HG03060 (cell line): ENCODE results near the gene APH1A.
"Not testable (repeated sequence)": the region's sequence is repeated elsewhere in the genome, so short reads cannot be mapped to it uniquely, and the experiment has no call there.

Experiments
- ATAC-seq: cut with Tn5 transposase; IDR thresholded peaks from one replicate; pipeline ENCODE4 v1.9.1; 2021; ENCODE audit warnings: low read depth, moderate number of reproducible peaks; ENCODE audit not compliant: unreplicated experiment

APH1A gene

DNA sequence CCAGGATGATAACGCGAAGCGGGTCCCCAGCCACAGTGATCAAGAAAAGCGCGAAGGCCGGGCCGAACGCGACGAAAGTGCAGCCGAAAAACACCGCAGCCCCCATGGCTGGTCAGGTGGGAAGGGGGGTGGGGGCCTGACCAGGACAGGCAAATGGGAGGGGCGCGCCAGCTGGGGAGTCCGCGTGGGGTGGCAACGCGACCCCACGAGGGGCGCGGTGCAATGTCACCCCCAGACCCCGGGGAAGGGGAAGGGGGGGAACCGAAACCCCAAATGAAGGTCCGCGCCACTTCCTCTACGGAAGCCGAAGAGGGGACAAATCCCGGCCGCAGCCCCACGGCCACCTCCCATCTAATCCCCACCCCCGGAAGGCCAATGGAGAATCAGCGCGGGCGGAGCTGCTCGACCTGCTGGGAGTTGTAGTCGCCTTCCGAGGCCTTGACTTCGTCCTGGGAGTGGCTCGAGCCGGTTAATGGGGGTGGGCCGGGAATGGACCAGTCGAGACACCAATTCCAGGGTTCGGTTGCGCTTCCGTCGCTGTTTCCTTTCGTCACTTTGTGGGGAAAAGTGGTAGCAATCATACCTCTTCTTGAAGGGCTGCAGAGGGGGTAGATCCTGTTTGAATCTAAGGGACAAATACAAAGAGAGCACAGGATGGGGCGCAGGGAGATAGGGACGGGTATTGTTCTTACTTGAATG, at the start of gene APH1A:
APH1A (minus strand) TSS at position 312 of the 699 bp plus-strand sequence; CDS start at position 106, 206 bp downstream.
- ATAC-seq: peak; percentile 76

DNA sequence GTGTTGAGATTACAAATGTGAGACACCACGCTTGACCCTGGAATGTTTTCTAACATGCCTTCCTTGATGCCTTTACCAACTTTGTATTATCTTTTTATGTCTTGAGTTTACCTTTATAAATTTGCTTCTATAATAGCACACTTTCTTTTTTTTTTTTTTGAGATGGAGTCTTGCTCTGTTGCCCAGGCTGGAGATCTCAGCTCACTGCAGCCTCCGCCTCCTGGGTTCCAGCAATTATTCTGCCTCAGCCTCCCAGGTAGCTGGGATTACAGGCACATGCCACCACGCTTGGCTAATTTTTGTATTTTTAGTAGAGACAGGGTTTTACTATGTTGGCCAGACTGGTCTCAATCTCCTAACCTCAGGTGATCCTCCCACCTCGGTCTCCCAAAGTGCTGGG, 45.9 kb upstream of the APH1A start:
- ATAC-seq: not testable (repeated sequence)

DNA sequence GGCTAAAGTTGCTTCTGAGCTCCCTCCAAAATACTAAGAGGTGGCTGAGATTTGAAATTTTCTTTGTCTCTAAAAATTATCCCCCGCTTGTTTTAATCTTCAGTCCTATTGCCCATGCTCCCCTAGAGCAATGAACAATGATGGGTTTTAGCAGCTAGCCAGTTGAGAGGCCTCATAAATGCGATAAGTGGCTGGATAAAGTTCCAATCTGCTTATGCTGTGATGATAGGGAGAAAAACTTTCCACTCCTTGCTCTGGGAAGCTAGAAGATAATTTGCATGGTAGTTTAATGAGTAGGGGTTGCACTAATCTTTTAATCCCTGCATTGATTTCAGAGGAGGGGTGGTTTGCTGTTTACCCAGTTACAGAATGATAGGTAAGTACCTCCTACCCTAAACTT, 42.9 kb upstream of the APH1A start:
- no peak for ATAC-seq

DNA sequence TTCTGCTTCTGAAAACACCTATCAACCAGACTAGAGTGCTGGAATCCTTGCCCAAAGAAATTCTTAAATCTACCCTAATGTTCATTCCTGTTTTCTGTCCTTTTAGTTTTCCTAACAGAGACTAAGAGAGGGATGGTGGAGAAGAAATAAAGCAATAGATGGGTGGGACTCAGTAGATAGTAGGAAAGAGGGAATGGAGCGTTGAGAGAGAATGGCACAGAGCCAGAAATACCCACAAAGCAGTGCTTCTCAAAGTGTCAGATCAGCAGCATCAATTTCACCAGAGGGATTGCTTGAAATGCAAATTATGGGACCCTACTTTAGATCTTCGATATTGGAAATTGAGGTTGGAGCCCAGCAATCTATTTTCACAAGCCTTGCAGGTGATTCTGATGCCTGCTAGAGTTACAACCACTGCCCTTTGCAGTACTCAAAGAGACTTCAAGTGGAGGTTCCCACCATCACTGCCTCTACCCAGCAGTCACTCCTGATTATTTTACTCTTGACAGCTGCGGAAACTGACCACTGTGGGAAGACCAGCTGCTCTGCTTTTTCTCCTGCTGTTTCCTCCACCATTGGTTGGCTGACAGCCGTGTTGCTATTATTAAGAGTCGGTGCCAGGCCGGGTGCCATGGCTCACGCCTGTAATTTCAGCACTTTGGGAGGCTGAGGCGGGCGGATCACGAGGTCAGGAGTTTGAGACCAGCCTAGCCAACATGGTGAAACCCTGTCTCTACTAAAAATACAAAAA, 41.1 kb upstream of the APH1A start:
- no peak for ATAC-seq

GRCh38 chr1:150308585-150308984, 39.8 kb upstream of the APH1A start:
- ATAC-seq: not testable (repeated sequence)

GRCh38 chr1:150302902-150303301, 34.1 kb upstream of the APH1A start:
- no peak for ATAC-seq

GRCh38 chr1:150302338-150302737, 33.5 kb upstream of the APH1A start:
- no peak for ATAC-seq

DNA sequence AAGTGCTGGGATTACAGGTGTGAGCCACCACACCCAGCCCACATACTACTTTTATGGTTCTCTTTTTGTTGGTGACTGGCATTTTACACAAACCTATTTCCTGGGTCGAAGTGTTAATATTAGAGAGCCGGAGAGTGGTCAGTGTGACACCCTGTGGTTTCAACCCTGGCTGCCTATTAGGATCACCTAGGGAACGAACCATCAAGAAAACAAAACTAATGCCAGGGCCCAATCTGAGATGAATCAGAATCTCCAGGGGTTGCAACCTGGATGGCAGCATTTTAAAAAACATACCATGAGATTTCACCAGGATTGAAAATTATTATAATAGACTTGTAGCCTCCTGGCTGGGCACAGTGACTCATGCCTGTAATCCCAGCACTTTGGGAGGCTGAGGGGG, 30.9 kb upstream of the APH1A start:
- no peak for ATAC-seq

- ATAC-seq: no peak
Measured at GRCh38 chr1:150295476-150295875, 26.7 kb upstream of the APH1A start.

DNA sequence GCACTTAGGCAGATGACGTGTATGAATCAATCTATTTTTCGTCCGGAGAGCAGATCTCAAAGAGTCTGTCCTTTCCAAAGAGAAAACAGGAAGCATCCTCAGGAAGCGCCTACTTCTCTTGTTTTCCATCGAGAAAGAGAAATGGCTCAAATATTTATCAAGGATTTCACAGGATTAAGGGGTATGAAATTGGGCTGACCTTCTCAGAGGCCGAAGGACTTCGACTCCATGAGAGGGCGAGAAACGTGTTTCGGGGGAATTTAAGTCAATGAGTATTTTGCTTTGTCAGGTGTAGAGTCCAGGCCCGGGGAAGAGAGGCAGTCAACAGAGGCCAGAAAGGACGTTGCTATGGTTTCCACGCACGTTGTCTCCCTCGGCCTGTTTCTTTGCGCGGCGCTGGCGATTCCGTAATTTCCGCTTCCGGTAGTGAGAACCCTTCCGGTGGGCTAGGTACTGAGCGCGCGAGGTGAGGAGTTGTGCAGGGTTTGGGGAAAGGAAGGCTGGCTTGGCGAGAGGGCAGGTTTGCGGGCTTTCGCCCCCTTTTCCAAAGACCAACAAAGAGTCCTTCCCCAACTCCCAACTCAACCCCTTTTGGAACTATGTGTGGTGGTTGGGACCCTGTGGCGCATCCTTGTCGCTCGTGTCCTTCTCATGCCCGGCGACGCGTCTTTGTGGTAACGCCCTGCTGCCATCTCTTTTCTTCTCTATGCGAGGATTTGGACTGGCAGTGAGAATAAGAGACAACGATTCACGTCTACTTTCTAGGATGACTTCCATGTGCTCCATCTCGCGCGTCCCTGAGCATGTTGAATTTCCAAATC, 24.8 kb upstream of the APH1A start, which contains the start of gene MRPS21:
MRPS21 (plus strand) TSS at position 429 of the 821 bp plus-strand sequence. CDS start 506 bp downstream, outside the sequence.
- peak; percentile 86 for ATAC-seq

DNA sequence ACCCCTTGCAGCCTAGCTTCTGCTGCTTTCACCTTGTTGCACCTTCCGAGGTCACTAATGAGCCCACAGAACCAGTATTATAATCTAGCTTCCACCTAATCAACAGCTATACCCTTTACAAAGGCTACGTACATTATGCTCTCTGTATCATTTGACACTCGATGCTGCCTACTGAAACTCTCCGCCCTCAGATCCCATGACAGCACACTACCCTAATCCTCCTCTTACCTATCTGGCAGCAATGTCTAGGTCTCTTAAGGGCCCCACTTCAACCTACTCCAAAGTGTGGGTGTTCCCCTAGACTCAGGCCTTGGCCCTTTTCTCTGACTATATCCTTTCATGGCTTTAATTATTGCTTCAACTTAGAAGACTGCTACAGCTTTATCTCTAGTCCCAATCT, 20.0 kb upstream of the APH1A start:
- ATAC-seq: no peak

DNA sequence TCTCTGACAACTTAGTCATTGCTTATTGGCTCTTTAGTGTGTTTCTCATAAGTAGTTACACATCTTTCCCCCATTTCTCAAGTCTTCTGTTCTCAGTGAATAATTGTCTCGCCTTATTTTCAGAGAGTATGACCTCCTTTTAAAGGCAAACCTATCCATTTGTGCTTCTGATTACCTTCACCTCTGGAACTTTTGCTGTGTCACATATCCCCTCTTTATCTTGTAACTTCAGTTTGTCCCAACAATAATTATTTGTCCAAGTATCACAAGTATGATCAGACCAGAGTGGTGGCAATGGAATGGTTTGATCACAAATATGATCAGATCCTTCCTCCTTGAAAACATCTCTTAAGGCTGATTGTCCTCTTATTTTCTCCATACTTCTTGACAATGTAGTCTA, 19.6 kb upstream of the APH1A start:
- no peak for ATAC-seq

GRCh38 chr1:150283260-150283659, 14.4 kb upstream of the APH1A start:
- ATAC-seq: no peak

DNA sequence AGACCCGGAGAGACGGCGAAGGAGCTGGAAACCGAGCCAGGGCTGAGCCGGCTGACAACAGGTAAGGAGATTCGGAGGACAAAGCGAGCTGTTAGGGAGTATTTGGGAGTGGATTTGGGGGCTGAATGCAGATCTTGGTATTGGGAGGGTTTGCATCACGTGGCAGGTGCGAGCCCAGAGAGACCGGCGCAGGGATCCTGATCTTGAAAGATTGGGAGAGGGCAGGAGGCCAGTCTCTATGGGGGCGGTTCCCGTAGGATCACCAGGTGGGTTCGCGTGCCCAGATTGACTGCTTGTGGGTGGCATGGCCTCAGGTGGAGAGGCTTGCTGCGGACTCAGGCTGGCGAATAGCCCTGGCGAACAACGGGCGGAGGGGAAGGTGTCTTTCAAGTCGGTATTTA, 13.7 kb upstream of the APH1A start:
- no peak for ATAC-seq

DNA sequence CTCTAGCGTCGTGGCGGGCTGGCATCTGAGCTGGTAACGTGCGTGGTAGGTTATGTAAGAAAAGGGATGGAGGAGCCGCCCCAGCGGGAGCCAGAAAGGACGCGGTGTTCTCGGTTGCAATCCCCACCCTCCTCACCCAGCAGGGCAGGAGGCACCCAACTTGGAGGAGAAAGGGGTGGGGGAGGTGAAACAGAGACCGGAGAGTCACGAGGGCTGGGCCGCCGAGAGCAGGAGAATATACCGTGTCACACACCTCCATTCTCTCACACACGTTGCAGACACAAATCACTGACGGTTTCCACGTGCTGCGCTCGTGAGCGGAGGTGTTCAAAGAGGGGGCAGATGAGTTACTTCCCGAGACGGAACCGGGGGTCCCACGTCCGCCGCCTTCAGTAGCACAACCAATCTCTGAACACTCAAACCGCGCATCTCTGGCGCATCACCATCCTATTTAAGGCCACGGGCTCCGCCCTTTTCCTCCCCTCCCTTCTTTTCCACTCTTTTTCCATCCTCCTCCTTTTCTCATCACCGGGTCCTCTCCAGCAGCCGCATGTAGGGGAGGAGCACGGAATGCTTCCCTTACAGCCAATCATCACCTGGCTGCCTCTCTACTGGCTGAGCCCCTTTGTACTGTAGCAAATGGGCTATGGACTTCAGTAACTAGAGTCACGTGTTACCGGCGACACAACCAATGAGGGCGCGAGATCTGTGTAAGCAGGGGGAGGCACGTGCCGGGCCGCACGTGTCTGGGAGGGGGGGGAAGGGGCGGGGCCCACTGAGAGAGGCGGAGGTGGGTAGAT, 13.1 kb upstream of the APH1A start, which contains the start of gene CIART:
CIART (plus strand) TSS at position 797 of the 800 bp plus-strand sequence. CDS start 714 bp downstream, outside the sequence.
- ATAC-seq: no peak

GRCh38 chr1:150281221-150281757, 12.5 kb upstream of the APH1A start:
- ATAC-seq: no peak

- ATAC-seq: no peak
Measured at GRCh38 chr1:150280138-150280707, 11.4 kb upstream of the APH1A start.

GRCh38 chr1:150273311-150273710, 4.5 kb upstream of the APH1A start:
- no peak for ATAC-seq

DNA sequence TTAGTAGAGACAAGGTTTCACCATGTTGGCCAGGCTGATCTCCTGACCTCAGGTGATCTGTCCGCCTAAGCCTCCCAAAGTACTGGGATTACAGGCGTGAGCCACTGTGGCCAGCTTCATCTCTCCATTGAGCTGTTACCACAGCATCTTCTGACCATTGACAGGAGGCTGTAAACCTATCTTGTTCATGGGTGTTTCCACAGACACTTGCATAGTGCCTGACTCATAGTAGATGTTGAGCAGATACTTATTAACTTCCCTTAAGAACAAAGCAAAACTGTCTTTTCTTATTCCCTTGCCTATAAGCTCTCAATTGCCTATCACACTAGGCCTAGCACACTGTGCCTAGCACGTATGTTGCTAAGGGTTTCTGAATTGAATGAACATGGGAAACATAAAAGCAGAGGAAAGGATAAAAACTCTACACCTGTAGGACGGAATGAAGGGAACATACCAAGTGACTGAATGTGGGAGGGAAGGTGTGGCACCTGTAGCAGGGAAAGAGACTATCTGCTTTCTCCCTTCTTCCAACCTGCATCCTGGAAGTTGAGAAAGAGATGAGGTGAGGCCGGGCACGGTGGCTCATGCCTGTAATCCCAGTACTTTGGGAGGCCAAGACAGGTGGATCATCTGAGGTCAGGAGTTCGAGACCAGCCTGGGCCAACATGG, 2.6 kb upstream of the APH1A start:
- ATAC-seq: no peak
